ENCODE measurements around the gene CYFIP1. TPM values are rescaled to one million over a fixed set of nuclear protein-coding genes. Genes with fewer than 3 reads are reported as not detected.

CYFIP1 gene
- total and polyA plus RNA-seq, 5 donors from 2014 or later, result 1.1 to 7.6 (median 2.0) TPM

- Mint-ChIP-seq H3K9me3 (no peaks in the 10 kb centered on the region), H3K27me3 (no peaks in the 10 kb centered on the region), H3K36me3 (peaks cover 31% of the 10 kb centered on the region), H3K4me1 (peaks cover 0 to 7% (median 2%) of the 10 kb centered on the region in 4 donors), H3K27ac (no peak overlapping the region), H3K4me3 (no peak overlapping the region)
- Histone ChIP-seq H3K27me3 (ENCODE audit: control insufficient read depth, insufficient read depth, low read length) (no peaks in the 10 kb centered on the region), H3K27ac (ENCODE audit: insufficient read depth, low read length, poor library complexity, severe bottlenecking) (no peak overlapping the region), H3K4me1 (ENCODE audit: control insufficient read depth, insufficient read depth, low read length, poor library complexity, severe bottlenecking) (no peaks in the 10 kb centered on the region), H3K9me3 (ENCODE audit: control insufficient read depth in 2 of 2, low read length in 2 of 2) (no peaks in the 10 kb centered on the region), H3K36me3 (ENCODE audit: control insufficient read depth, insufficient read depth, low read length) (peaks cover 55% of the 10 kb centered on the region), H3K4me3 (ENCODE audit: low read depth, low read length) (no peak overlapping the region)
- DNase-seq, result no peak
- ATAC-seq (ENCODE audit: low read depth in 2 of 2), result no peak
Measured at GRCh38 chr15:22867886-22868285, 112.3 kb downstream of the CYFIP1 start.

DNA sequence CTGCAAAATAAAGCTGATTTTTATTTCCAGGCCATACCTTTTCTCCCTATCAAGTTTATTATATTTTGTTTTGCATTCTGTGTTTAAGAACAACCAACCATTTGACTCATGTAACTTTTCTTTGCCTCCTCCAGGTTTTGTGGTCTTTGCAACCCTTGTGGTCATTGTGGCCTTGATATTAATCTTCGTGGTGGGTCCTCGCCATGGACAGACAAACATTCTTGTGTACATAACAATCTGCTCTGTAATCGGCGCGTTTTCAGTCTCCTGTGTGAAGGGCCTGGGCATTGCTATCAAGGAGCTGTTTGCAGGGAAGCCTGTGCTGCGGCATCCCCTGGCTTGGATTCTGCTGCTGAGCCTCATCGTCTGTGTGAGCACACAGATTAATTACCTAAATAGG is 114.1 kb downstream of the CYFIP1 start:
- peaks cover 67% of the 10 kb centered on the region for H3K36me3 ChIP-seq (ENCODE audit: control insufficient read depth, insufficient read depth, low read length)
- Mint-ChIP-seq H3K36me3 (peaks cover 42% of the 10 kb centered on the region), H3K27ac (peak overlapping the region in 1 of 3 donors; percentile 53)

DNA sequence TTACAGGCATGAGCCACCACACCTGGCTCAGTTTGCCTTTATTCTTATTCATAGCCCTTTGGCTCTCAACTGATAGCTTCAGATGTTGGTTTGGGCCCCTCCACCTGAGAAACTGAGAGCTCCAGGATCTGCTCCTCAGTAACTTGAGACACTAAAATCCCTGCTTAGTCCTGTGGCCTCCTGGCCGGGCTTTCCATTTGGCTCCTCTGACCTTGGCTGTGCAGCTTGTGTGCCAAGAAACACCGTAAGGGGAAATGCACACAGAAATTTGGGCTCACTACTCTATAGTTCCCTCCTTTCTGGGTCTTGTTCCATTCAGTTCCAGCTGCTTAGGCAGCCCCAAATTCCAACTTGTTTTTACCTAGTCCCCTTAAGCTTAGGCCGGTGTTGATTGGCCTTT is 116.8 kb downstream of the CYFIP1 start:
- ATAC-seq (ENCODE audit: low read depth in 2 of 2) (no peak), DNase-seq (no peak)
- peaks cover 55% of the 10 kb centered on the region for H3K36me3 Mint-ChIP-seq
- H3K27ac Mint-ChIP-seq, result peak overlapping the region in 2 of 3 donors; percentile 8 to 71
- no peak overlapping the region for H3K4me3 Mint-ChIP-seq
- peaks cover 74% of the 10 kb centered on the region for H3K36me3 ChIP-seq (ENCODE audit: control insufficient read depth, insufficient read depth, low read length)
- no peak overlapping the region for H3K4me3 ChIP-seq (ENCODE audit: low read depth, low read length)
- no peaks in the 10 kb centered on the region for H3K27me3 ChIP-seq (ENCODE audit: control insufficient read depth, insufficient read depth, low read length)
- no peaks in the 10 kb centered on the region for H3K9me3 ChIP-seq (ENCODE audit: control insufficient read depth in 2 of 2, low read length in 2 of 2)
- H3K27ac ChIP-seq (ENCODE audit: insufficient read depth, low read length, poor library complexity, severe bottlenecking), result no peak overlapping the region
- H3K4me1 Mint-ChIP-seq, result peaks cover 6 to 15% (median 7%) of the 10 kb centered on the region in 4 donors
- H3K4me1 ChIP-seq (ENCODE audit: control insufficient read depth, insufficient read depth, low read length, poor library complexity, severe bottlenecking), result no peaks in the 10 kb centered on the region
- peaks cover 0 to 1% (median 0%) of the 10 kb centered on the region in 7 donors for H3K9me3 Mint-ChIP-seq
- no peaks in the 10 kb centered on the region for H3K27me3 Mint-ChIP-seq

More for the DNA sequence above, 114.1 kb downstream of the CYFIP1 start:
- peaks cover 0 to 1% (median 0%) of the 10 kb centered on the region in 7 donors for H3K9me3 Mint-ChIP-seq
- DNase-seq, result no peak
- no peaks in the 10 kb centered on the region for H3K9me3 ChIP-seq (ENCODE audit: control insufficient read depth in 2 of 2, low read length in 2 of 2)
- no peak overlapping the region for H3K27ac ChIP-seq (ENCODE audit: insufficient read depth, low read length, poor library complexity, severe bottlenecking)
- no peak overlapping the region for H3K4me3 ChIP-seq (ENCODE audit: low read depth, low read length)
- no peaks in the 10 kb centered on the region for H3K27me3 Mint-ChIP-seq
- no peaks in the 10 kb centered on the region for H3K27me3 ChIP-seq (ENCODE audit: control insufficient read depth, insufficient read depth, low read length)
- no peaks in the 10 kb centered on the region for H3K4me1 ChIP-seq (ENCODE audit: control insufficient read depth, insufficient read depth, low read length, poor library complexity, severe bottlenecking)
- peaks cover 4 to 9% (median 7%) of the 10 kb centered on the region in 4 donors for H3K4me1 Mint-ChIP-seq
- no peak overlapping the region for H3K4me3 Mint-ChIP-seq
- no peak for ATAC-seq (ENCODE audit: low read depth in 2 of 2)

- Mint-ChIP-seq H3K4me3 (no peak overlapping the region), H3K36me3 (peaks cover 52% of the 10 kb centered on the region), H3K27me3 (no peaks in the 10 kb centered on the region), H3K27ac (no peak overlapping the region), H3K4me1 (peaks cover 6 to 15% (median 8%) of the 10 kb centered on the region in 4 donors), H3K9me3 (peaks cover 0 to 1% (median 0%) of the 10 kb centered on the region in 7 donors)
- H3K27me3 ChIP-seq (ENCODE audit: control insufficient read depth, insufficient read depth, low read length), result no peaks in the 10 kb centered on the region
- no peaks in the 10 kb centered on the region for H3K4me1 ChIP-seq (ENCODE audit: control insufficient read depth, insufficient read depth, low read length, poor library complexity, severe bottlenecking)
- ATAC-seq (ENCODE audit: low read depth in 2 of 2) (no peak), DNase-seq (no peak)
- H3K36me3 ChIP-seq (ENCODE audit: control insufficient read depth, insufficient read depth, low read length), result peaks cover 67% of the 10 kb centered on the region
- no peak overlapping the region for H3K4me3 ChIP-seq (ENCODE audit: low read depth, low read length)
- H3K9me3 ChIP-seq (ENCODE audit: control insufficient read depth in 2 of 2, low read length in 2 of 2), result no peaks in the 10 kb centered on the region
- H3K27ac ChIP-seq (ENCODE audit: insufficient read depth, low read length, poor library complexity, severe bottlenecking), result no peak overlapping the region
Measured at GRCh38 chr15:22861161-22861560, 119.0 kb downstream of the CYFIP1 start.

DNA sequence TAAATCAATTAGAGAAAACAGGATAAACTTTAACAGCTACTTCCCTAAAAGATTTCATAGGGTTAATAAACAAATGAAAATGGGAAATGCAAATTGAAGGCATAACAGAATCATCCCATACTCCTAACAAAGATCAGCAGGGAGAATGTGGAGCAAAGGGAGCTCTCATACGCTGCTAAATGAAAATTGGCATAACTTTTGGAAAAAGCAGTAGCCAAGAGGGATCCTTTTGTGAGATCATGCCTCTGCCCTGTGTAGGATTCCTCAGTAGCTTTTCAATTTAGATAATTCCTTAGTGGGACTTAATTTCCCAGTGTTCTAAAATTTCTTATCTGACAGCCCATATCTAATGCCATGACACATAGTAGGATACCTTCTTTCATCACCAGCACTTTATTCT is 123.5 kb downstream of the CYFIP1 start:
- Mint-ChIP-seq H3K4me1 (peaks cover 0 to 16% (median 7%) of the 10 kb centered on the region in 4 donors), H3K4me3 (no peak overlapping the region), H3K27me3 (no peaks in the 10 kb centered on the region), H3K36me3 (peaks cover 44% of the 10 kb centered on the region), H3K27ac (no peak overlapping the region), H3K9me3 (no peaks in the 10 kb centered on the region)
- no peaks in the 10 kb centered on the region for H3K27me3 ChIP-seq (ENCODE audit: control insufficient read depth, insufficient read depth, low read length)
- H3K27ac ChIP-seq (ENCODE audit: insufficient read depth, low read length, poor library complexity, severe bottlenecking), result no peak overlapping the region
- no peak overlapping the region for H3K4me3 ChIP-seq (ENCODE audit: low read depth, low read length)
- H3K4me1 ChIP-seq (ENCODE audit: control insufficient read depth, insufficient read depth, low read length, poor library complexity, severe bottlenecking), result no peaks in the 10 kb centered on the region
- H3K9me3 ChIP-seq (ENCODE audit: control insufficient read depth in 2 of 2, low read length in 2 of 2), result no peaks in the 10 kb centered on the region
- ATAC-seq (ENCODE audit: low read depth in 2 of 2) (no peak), DNase-seq (no peak)
- H3K36me3 ChIP-seq (ENCODE audit: control insufficient read depth, insufficient read depth, low read length), result peaks cover 63% of the 10 kb centered on the region

GRCh38 chr15:22855791-22856190 is 124.4 kb downstream of the CYFIP1 start:
- no peak overlapping the region for H3K27ac Mint-ChIP-seq
- H3K4me1 Mint-ChIP-seq, result peaks cover 0 to 19% (median 11%) of the 10 kb centered on the region in 4 donors
- Histone ChIP-seq H3K27me3 (ENCODE audit: control insufficient read depth, insufficient read depth, low read length) (no peaks in the 10 kb centered on the region), H3K9me3 (ENCODE audit: control insufficient read depth in 2 of 2, low read length in 2 of 2) (no peaks in the 10 kb centered on the region), H3K27ac (ENCODE audit: insufficient read depth, low read length, poor library complexity, severe bottlenecking) (no peak overlapping the region), H3K36me3 (ENCODE audit: control insufficient read depth, insufficient read depth, low read length) (peaks cover 57% of the 10 kb centered on the region), H3K4me3 (ENCODE audit: low read depth, low read length) (no peak overlapping the region), H3K4me1 (ENCODE audit: control insufficient read depth, insufficient read depth, low read length, poor library complexity, severe bottlenecking) (no peaks in the 10 kb centered on the region)
- ATAC-seq (ENCODE audit: low read depth in 2 of 2), result no peak
- H3K27me3 Mint-ChIP-seq, result no peaks in the 10 kb centered on the region
- no peaks in the 10 kb centered on the region for H3K9me3 Mint-ChIP-seq
- no peak overlapping the region for H3K4me3 Mint-ChIP-seq
- H3K36me3 Mint-ChIP-seq, result peaks cover 38% of the 10 kb centered on the region
- no peak for DNase-seq

DNA sequence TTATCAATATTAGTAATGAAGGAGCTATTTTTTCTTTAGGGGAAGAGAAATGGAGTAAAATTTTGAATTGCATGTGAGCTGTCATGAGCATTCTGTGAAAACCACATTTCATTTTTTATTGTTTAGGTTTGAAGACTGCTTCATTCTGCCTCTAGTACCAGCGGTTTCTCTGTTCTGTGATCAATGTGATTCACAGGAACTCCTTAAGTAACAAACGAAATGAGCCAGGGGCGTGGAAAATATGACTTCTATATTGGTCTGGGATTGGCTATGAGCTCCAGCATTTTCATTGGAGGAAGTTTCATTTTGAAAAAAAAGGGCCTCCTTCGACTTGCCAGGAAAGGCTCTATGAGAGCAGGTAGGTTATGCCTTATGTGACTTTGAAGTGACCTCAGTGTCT is 128.7 kb downstream of the CYFIP1 start:
- H3K4me1 ChIP-seq (ENCODE audit: control insufficient read depth, insufficient read depth, low read length, poor library complexity, severe bottlenecking), result no peaks in the 10 kb centered on the region
- Mint-ChIP-seq H3K27ac (peak overlapping the region in 1 of 3 donors; percentile 11), H3K4me3 (no peak overlapping the region), H3K36me3 (peaks cover 20% of the 10 kb centered on the region), H3K4me1 (peaks cover 12 to 32% (median 22%) of the 10 kb centered on the region in 4 donors), H3K9me3 (no peaks in the 10 kb centered on the region), H3K27me3 (no peaks in the 10 kb centered on the region)
- H3K36me3 ChIP-seq (ENCODE audit: control insufficient read depth, insufficient read depth, low read length), result peaks cover 55% of the 10 kb centered on the region
- DNase-seq (no peak), ATAC-seq (ENCODE audit: low read depth in 2 of 2) (no peak)
- no peak overlapping the region for H3K27ac ChIP-seq (ENCODE audit: insufficient read depth, low read length, poor library complexity, severe bottlenecking)
- no peaks in the 10 kb centered on the region for H3K27me3 ChIP-seq (ENCODE audit: control insufficient read depth, insufficient read depth, low read length)
- no peak overlapping the region for H3K4me3 ChIP-seq (ENCODE audit: low read depth, low read length)
- no peaks in the 10 kb centered on the region for H3K9me3 ChIP-seq (ENCODE audit: control insufficient read depth in 2 of 2, low read length in 2 of 2)

DNA sequence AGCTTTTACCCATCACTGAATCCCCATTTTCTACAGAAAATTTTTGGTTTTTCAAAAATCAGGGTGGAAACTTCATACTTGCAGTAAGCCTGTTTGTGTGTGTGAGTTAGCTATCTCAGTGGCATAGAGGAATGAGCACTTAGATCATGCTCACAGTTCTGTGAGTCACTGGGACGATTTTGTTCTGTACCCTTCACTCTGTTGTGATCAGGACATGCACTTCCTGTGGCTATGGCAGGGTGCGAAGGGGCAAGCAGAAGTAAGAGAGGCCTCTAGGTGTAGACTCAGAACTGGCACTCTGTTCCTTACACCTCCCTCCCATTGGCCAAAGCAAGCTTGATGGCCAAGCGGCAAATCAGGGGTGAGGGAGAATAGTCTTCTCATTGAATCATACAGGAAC is 130.1 kb downstream of the CYFIP1 start:
- Histone ChIP-seq H3K4me3 (ENCODE audit: low read depth, low read length) (no peak overlapping the region), H3K27me3 (ENCODE audit: control insufficient read depth, insufficient read depth, low read length) (no peaks in the 10 kb centered on the region), H3K27ac (ENCODE audit: insufficient read depth, low read length, poor library complexity, severe bottlenecking) (no peak overlapping the region), H3K4me1 (ENCODE audit: control insufficient read depth, insufficient read depth, low read length, poor library complexity, severe bottlenecking) (no peaks in the 10 kb centered on the region), H3K36me3 (ENCODE audit: control insufficient read depth, insufficient read depth, low read length) (peaks cover 55% of the 10 kb centered on the region), H3K9me3 (ENCODE audit: control insufficient read depth in 2 of 2, low read length in 2 of 2) (no peaks in the 10 kb centered on the region)
- no peak overlapping the region for H3K27ac Mint-ChIP-seq
- ATAC-seq (ENCODE audit: low read depth in 2 of 2), result no peak
- H3K27me3 Mint-ChIP-seq, result no peaks in the 10 kb centered on the region
- no peaks in the 10 kb centered on the region for H3K9me3 Mint-ChIP-seq
- H3K4me3 Mint-ChIP-seq, result no peak overlapping the region
- peaks cover 15 to 44% (median 30%) of the 10 kb centered on the region in 4 donors for H3K4me1 Mint-ChIP-seq
- no peak for DNase-seq
- H3K36me3 Mint-ChIP-seq, result peaks cover 16% of the 10 kb centered on the region
